Cardiac muscle cell (in vitro differentiated cells and primary cell): ENCODE measurements around the gene HEBP2. TPM values are rescaled to one million over a fixed set of nuclear protein-coding genes. Genes with fewer than 3 reads are reported as not detected.

Experiments
- DNase-seq, 2 donors: peaks; one replicate each; pipeline versions ENCODE4 v3.0.0 to v3.0.0-alpha.2; 2010 to 2017; ENCODE audit warnings: low read depth in 1 of 2, low spot score in 1 of 2
- H3K27ac ChIP-seq: fragments of 200-600 bp; sonication (generic); 2 replicates; pipeline ENCODE4 v1.5.1; 2016
- H3K27me3 ChIP-seq: fragments of 200-600 bp; sonication (generic); 2 replicates; pipeline ENCODE4 v1.6.0; 2016; ENCODE audit warnings: control low read depth
- H3K36me3 ChIP-seq: fragments of 200-600 bp; sonication (generic); 2 replicates; pipeline ENCODE4 v1.5.1; 2016; ENCODE audit warnings: control low read depth
- H3K4me1 ChIP-seq: fragments of 200-600 bp; sonication (generic); 2 replicates; pipeline ENCODE4 v1.8.1; 2017; ENCODE audit warnings: low read depth, mild to moderate bottlenecking, mixed run types
- H3K4me3 ChIP-seq: fragments of 200-600 bp; sonication (generic); 2 replicates; pipeline ENCODE4 v1.5.1; 2016; ENCODE audit warnings: mild to moderate bottlenecking
- H3K9me3 ChIP-seq: fragments of 200-600 bp; sonication (generic); 2 replicates; pipeline ENCODE4 v1.5.1; 2017; ENCODE audit warnings: low read depth, mild to moderate bottlenecking, control low read depth
- polyA plus RNA-seq: library from polyadenylated mRNA; unstranded; fragments of >200 nt; fragmentation: Nextera tagmentation; extraction: Ambion mirVana; gene quantifications from 2 replicates; pipeline ENCODE4 v1.2.1, GENCODE V29; 2016
- total RNA-seq: library from RNA; depleted of rRNA; stranded (reverse); fragments of >200 nt; gene quantifications from 2 replicates; pipeline ENCODE4 v1.2.3, GENCODE V29; 2016
- TF ChIP-seq, protein P1 (sequence below): IDR thresholded peaks from 2 replicates; pipeline ENCODE4 v1.5.1; 2012; ENCODE audit warnings: low read depth, mild to moderate bottlenecking, low read length

The HEBP2 gene
- total and polyA plus RNA-seq, 2 experiments from 2014 or later, result 55.9 to 109 TPM

DNA sequence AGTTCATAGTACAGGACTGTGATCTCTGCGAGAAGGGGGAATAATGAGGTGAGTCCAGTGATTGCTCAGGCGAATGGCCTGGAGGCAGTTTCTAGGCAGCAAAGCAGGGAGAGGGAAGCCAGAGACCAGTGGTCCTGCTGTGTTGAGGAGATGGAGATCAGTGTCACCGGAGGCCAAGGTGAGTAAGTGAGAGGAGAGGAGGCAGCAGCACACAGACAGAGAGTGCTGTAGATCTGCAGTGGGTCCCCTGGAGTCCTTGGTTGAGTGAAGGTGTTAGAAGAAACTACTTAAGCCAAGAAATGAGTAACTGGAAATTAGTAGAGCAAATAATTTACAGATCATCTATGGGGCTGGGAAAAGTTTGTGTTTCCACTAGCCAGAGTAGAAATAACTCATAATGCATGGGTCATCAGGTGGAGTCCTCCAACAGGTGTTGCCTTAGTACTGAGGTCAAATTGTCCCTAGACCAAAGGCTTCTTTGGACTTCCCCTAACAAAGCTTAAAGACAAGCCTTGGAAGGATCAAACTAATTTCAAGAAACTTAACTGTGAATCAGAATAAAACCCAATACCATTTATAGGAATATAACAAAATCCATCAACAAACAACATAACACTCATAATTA, 13.6 kb downstream of the HEBP2 start:
- Histone ChIP-seq H3K9me3 (no peaks in the 10 kb centered on the region), H3K4me3 (no peak overlapping the region), H3K27ac (no peak overlapping the region), H3K4me1 (no peaks in the 10 kb centered on the region), H3K36me3 (peaks cover 9% of the 10 kb centered on the region), H3K27me3 (no peaks in the 10 kb centered on the region)
- no peak for DNase-seq
- TF ChIP-seq, protein P1, sequence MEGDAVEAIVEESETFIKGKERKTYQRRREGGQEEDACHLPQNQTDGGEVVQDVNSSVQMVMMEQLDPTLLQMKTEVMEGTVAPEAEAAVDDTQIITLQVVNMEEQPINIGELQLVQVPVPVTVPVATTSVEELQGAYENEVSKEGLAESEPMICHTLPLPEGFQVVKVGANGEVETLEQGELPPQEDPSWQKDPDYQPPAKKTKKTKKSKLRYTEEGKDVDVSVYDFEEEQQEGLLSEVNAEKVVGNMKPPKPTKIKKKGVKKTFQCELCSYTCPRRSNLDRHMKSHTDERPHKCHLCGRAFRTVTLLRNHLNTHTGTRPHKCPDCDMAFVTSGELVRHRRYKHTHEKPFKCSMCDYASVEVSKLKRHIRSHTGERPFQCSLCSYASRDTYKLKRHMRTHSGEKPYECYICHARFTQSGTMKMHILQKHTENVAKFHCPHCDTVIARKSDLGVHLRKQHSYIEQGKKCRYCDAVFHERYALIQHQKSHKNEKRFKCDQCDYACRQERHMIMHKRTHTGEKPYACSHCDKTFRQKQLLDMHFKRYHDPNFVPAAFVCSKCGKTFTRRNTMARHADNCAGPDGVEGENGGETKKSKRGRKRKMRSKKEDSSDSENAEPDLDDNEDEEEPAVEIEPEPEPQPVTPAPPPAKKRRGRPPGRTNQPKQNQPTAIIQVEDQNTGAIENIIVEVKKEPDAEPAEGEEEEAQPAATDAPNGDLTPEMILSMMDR, result no peak

DNA sequence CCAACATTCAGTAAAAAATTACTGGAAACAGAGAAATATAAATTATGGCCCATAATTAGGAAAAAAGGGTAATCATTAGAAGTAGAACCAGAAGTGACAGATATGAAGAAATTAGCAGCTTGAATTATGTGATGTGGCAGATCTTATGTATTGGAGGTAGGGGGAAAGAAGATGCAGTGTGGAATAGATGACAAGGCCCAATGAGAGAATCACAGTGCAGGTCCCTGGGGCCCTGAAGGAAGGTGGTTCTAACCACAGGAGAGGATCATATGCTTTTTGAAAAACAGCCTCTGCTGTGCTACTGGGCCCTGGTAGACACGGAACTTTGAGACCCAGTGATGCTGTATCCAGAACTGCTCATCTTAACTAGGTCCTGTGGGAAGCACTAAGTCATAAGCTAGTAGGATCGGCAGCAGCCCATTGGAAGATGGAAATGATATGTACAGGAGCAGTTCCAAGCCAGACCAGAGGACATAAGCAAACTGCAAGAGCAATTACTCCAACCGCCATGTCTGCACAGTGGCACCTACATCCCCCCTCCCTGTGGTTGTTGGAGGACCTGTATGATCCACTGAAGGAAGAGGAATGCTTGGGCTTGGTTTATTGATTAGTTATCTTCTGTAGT, 14.2 kb downstream of the HEBP2 start:
- H3K27ac ChIP-seq, result no peak overlapping the region
- H3K4me1 ChIP-seq, result no peaks in the 10 kb centered on the region
- no peaks in the 10 kb centered on the region for H3K27me3 ChIP-seq
- H3K36me3 ChIP-seq, result peaks cover 4% of the 10 kb centered on the region
- H3K9me3 ChIP-seq, result no peaks in the 10 kb centered on the region
- TF ChIP-seq, protein P1, result no peak
- no peak overlapping the region for H3K4me3 ChIP-seq
- DNase-seq, result no peak

DNA sequence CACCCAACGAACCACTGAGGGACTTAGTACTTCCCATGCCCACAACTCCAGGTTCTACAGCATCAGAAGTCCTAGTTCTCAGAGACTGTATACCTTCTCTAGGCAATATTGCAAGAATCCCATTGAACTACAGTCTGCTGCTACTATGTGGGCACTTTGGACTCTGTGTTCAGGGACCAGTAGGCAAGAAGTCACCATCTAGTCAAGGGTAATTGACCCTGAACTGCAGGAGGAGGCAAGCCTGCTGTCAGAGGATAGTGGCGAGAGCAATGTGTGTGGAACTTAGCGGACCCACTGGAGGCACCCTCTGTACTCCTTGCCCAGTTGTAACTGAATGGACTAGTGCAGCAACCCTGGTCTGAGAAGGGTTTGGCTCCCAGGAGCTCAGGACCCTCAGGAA, 15.7 kb downstream of the HEBP2 start:
- Histone ChIP-seq H3K4me3 (no peak overlapping the region), H3K4me1 (no peaks in the 10 kb centered on the region), H3K27ac (no peak overlapping the region), H3K36me3 (no peaks in the 10 kb centered on the region), H3K27me3 (no peaks in the 10 kb centered on the region), H3K9me3 (no peaks in the 10 kb centered on the region)
- DNase-seq, result no peak
- TF ChIP-seq, protein P1, result no peak

DNA sequence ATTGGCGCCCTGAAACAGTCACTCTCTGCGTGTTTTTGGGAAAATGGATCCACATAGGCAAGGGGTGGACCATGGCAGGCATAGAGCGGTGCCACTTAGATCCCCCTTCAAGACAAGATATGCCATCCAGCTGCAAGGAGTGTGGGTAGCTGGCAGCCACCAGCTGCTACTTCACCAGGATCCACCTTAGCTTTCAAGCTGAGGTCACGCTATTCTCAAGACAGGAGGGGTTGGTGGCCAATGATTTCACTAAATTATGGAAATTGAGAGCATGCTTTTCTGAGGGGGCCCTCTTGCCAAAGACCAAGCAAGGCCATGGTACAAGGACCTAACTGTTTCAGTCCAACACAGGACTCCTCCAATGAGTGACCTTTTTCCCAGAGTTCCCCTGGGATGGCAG, 16.3 kb downstream of the HEBP2 start:
- H3K27ac ChIP-seq, result no peak overlapping the region

DNA sequence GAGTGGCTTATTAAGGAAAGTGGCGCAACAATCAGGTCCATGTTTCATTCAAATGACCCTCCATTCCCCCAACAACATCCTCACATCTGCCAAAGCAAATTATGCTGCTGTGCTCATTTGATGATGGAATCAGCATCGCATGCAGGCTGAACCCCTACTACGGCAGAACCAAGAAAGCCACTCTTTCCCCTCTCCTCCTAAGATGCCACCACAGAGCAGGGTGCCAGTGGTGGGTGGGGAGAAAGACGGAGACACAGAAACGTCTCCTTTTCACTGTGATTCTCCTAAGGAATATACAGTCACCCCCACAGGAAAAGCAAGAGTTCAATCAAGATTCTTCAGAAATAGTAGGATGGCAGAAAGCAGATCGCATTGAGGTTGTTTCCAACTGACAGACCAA, 17.1 kb downstream of the HEBP2 start:
- TF ChIP-seq, protein P1, result no peak
- H3K9me3 ChIP-seq, result no peaks in the 10 kb centered on the region
- no peak for DNase-seq
- H3K27me3 ChIP-seq, result no peaks in the 10 kb centered on the region
- no peaks in the 10 kb centered on the region for H3K4me1 ChIP-seq
- no peak overlapping the region for H3K4me3 ChIP-seq
- no peaks in the 10 kb centered on the region for H3K36me3 ChIP-seq
- H3K27ac ChIP-seq, result no peak overlapping the region

More for the DNA sequence above, 16.3 kb downstream of the HEBP2 start:
- H3K4me3 ChIP-seq, result no peak overlapping the region
- H3K9me3 ChIP-seq, result no peaks in the 10 kb centered on the region
- H3K36me3 ChIP-seq, result no peaks in the 10 kb centered on the region
- H3K27me3 ChIP-seq, result no peaks in the 10 kb centered on the region
- no peak for DNase-seq
- H3K4me1 ChIP-seq, result no peaks in the 10 kb centered on the region
- TF ChIP-seq, protein P1, result no peak
